LNCaP clone FGC (cell line): ENCODE measurements around the gene FOXL1.

Experiments
- DNase-seq: peaks from one replicate; pipeline ENCODE4 v3.0.0-alpha.2; 2011; ENCODE audit warnings: low read depth
- H3K4me3 ChIP-seq: 2 replicates; pipeline ENCODE4 v1.5.1; 2011; ENCODE audit warnings: mild to moderate bottlenecking, low read depth, low read length, control low read depth
- CTCF ChIP-seq: IDR thresholded peaks from 2 replicates; pipeline ENCODE4 v1.5.1; 2012; ENCODE audit warnings: mild to moderate bottlenecking; ENCODE audit not compliant: control insufficient read depth, insufficient read depth; ENCODE audit errors: extremely low read depth

The FOXL1 gene

GRCh38 chr16:86590501-86591144, 12.3 kb downstream of the FOXL1 start:
- no peak overlapping the region for H3K4me3 ChIP-seq
- no peak for TF ChIP-seq CTCF
- DNase-seq, result peak; percentile 10

- TF ChIP-seq CTCF, result no peak
- H3K4me3 ChIP-seq, result no peak overlapping the region
- DNase-seq, result no peak
Measured at GRCh38 chr16:86591270-86591669, 12.9 kb downstream of the FOXL1 start.

GRCh38 chr16:86593913-86594620, 15.7 kb downstream of the FOXL1 start:
- DNase-seq, result no peak
- no peak for TF ChIP-seq CTCF
- H3K4me3 ChIP-seq, result no peak overlapping the region

- H3K4me3 ChIP-seq, result no peak overlapping the region
- DNase-seq, result no peak
- TF ChIP-seq CTCF, result no peak
Measured at GRCh38 chr16:86594721-86595120, 16.4 kb downstream of the FOXL1 start.

GRCh38 chr16:86595983-86596605, 17.7 kb downstream of the FOXL1 start:
- no peak for TF ChIP-seq CTCF
- no peak for DNase-seq
- no peak overlapping the region for H3K4me3 ChIP-seq

- TF ChIP-seq CTCF, result no peak
- no peak for DNase-seq
- no peak overlapping the region for H3K4me3 ChIP-seq
Measured at GRCh38 chr16:86597126-86597879, 19.0 kb downstream of the FOXL1 start.
